Measurements from ENCODE around the gene NPAS3.

DNA sequence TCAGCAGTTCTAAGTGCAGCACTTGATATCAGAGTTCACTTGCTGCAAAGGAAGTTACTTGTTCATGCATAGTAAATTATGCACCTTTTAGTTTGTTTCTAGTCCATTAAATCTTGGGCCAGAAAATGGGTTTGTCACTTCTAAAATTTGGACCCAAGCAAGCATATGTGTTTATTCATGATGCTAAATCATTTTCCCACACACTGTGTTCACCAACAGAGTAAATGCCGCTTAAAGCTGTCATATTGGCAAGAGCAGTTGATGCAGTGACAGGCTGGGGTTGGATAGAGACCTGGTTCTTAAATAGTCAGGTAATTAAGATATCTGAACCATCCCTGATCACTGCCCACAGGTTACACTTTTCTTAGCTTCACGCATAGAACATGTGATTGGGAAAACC lies 602.5 kb downstream of the NPAS3 start:
- TF ChIP-seq, protein P1, sequence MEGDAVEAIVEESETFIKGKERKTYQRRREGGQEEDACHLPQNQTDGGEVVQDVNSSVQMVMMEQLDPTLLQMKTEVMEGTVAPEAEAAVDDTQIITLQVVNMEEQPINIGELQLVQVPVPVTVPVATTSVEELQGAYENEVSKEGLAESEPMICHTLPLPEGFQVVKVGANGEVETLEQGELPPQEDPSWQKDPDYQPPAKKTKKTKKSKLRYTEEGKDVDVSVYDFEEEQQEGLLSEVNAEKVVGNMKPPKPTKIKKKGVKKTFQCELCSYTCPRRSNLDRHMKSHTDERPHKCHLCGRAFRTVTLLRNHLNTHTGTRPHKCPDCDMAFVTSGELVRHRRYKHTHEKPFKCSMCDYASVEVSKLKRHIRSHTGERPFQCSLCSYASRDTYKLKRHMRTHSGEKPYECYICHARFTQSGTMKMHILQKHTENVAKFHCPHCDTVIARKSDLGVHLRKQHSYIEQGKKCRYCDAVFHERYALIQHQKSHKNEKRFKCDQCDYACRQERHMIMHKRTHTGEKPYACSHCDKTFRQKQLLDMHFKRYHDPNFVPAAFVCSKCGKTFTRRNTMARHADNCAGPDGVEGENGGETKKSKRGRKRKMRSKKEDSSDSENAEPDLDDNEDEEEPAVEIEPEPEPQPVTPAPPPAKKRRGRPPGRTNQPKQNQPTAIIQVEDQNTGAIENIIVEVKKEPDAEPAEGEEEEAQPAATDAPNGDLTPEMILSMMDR (conservative IDR thresholded peaks at IDR 0.05; ENCODE audit: low read length) = no peak
- TF ChIP-seq EZH2phosphoT487 (IDR thresholded peaks at IDR 0.05; ENCODE audit: borderline replicate concordance, low read depth, low read length) = no peak
